ENCODE data around the gene GRIN1. TPM values are rescaled to one million over a fixed set of nuclear protein-coding genes. Genes with fewer than 3 reads are reported as not detected.
A peak's percentile ranks its signal among the peaks of the same experiment; 100 is the strongest.

Gene GRIN1
- total and polyA plus RNA-seq, 5 donors = 0.08 to 0.09 TPM; not detected in 3

GRCh38 chr9:137152844-137153405, 14.0 kb downstream of the GRIN1 start:
- 91% methylated on average over 7 of the region's 7 CpGs for WGBS
- Histone ChIP-seq H3K4me1 (ENCODE audit: control insufficient read depth, insufficient read depth, low read length) (no peaks in the 10 kb centered on the region), H3K9me3 (ENCODE audit: control insufficient read depth, low read length) (no peaks in the 10 kb centered on the region), H3K27me3 (ENCODE audit: control insufficient read depth, insufficient read depth) (no peaks in the 10 kb centered on the region), H3K4me3 (ENCODE audit: low read length) (no peak overlapping the region), H3K27ac (ENCODE audit: low read length) (no peak overlapping the region)
- intact Hi-C loops (cut with DNase I) = no loop called here
- DNase-seq (no peak), ATAC-seq (no peak)

- WGBS = 4% methylated on average over 65 of the region's 65 CpGs
- H3K4me3 ChIP-seq (ENCODE audit: low read length) = no peak overlapping the region
- no peak overlapping the region for H3K27ac ChIP-seq (ENCODE audit: low read length)
- H3K27me3 ChIP-seq (ENCODE audit: control insufficient read depth, insufficient read depth) = no peaks in the 10 kb centered on the region
- no peaks in the 10 kb centered on the region for H3K4me1 ChIP-seq (ENCODE audit: control insufficient read depth, insufficient read depth, low read length)
- no peaks in the 10 kb centered on the region for H3K9me3 ChIP-seq (ENCODE audit: control insufficient read depth, low read length)
- ATAC-seq (peak; percentile 52 to 79), DNase-seq (peak in 2 of 3 donors; percentile 41 to 67)
- intact Hi-C loops (cut with DNase I) = no loop called here
Observed at GRCh38 chr9:137156567-137157375, 17.8 kb downstream of the GRIN1 start.

- ATAC-seq (no peak), DNase-seq (peak in 1 of 3 donors; percentile 13)
- no peak overlapping the region for H3K4me3 ChIP-seq (ENCODE audit: low read length)
- no peak overlapping the region for H3K27ac ChIP-seq (ENCODE audit: low read length)
- no peaks in the 10 kb centered on the region for H3K9me3 ChIP-seq (ENCODE audit: control insufficient read depth, low read length)
- H3K4me1 ChIP-seq (ENCODE audit: control insufficient read depth, insufficient read depth, low read length) = no peaks in the 10 kb centered on the region
- no peaks in the 10 kb centered on the region for H3K27me3 ChIP-seq (ENCODE audit: control insufficient read depth, insufficient read depth)
- intact Hi-C loops (cut with DNase I) = no loop called here
- 63% methylated on average over 19 of the region's 19 CpGs for WGBS
Observed at GRCh38 chr9:137157618-137158415, 18.9 kb downstream of the GRIN1 start.

- no peaks in the 10 kb centered on the region for H3K4me1 ChIP-seq (ENCODE audit: control insufficient read depth, insufficient read depth, low read length)
- H3K4me3 ChIP-seq (ENCODE audit: low read length) = no peak overlapping the region
- no peak overlapping the region for H3K27ac ChIP-seq (ENCODE audit: low read length)
- intact Hi-C loops (cut with DNase I) = no loop called here
- ATAC-seq = no peak
- no peaks in the 10 kb centered on the region for H3K9me3 ChIP-seq (ENCODE audit: control insufficient read depth, low read length)
- DNase-seq = no peak
- H3K27me3 ChIP-seq (ENCODE audit: control insufficient read depth, insufficient read depth) = no peaks in the 10 kb centered on the region
- 46% methylated on average over 4 of the region's 4 CpGs for WGBS
Observed at GRCh38 chr9:137158625-137159024, 19.7 kb downstream of the GRIN1 start.

- intact Hi-C loops (cut with DNase I) = no loop called here
- no peaks in the 10 kb centered on the region for H3K27me3 ChIP-seq (ENCODE audit: control insufficient read depth, insufficient read depth)
Observed at GRCh38 chr9:137159105-137160053, 20.4 kb downstream of the GRIN1 start.

GRCh38 chr9:137160054-137160425, 21.1 kb downstream of the GRIN1 start:
- no peak overlapping the region for H3K27ac ChIP-seq (ENCODE audit: low read length)
- 63% methylated on average over 17 of the region's 17 CpGs for WGBS
- H3K27me3 ChIP-seq (ENCODE audit: control insufficient read depth, insufficient read depth) = no peaks in the 10 kb centered on the region
- peak in 1 of 3 donors; percentile 7 for DNase-seq
- intact Hi-C loops (cut with DNase I) = no loop called here
- no peaks in the 10 kb centered on the region for H3K9me3 ChIP-seq (ENCODE audit: control insufficient read depth, low read length)
- ATAC-seq = no peak
- H3K4me1 ChIP-seq (ENCODE audit: control insufficient read depth, insufficient read depth, low read length) = no peaks in the 10 kb centered on the region
- H3K4me3 ChIP-seq (ENCODE audit: low read length) = no peak overlapping the region

More at GRCh38 chr9:137159105-137160053, 20.4 kb downstream of the GRIN1 start:
- no peak overlapping the region for H3K27ac ChIP-seq (ENCODE audit: low read length)
- DNase-seq = peak in 1 of 3 donors; percentile 8
- ATAC-seq = no peak
- H3K9me3 ChIP-seq (ENCODE audit: control insufficient read depth, low read length) = no peaks in the 10 kb centered on the region
- H3K4me1 ChIP-seq (ENCODE audit: control insufficient read depth, insufficient read depth, low read length) = no peaks in the 10 kb centered on the region
- H3K4me3 ChIP-seq (ENCODE audit: low read length) = no peak overlapping the region
- WGBS = 37% methylated on average over 14 of the region's 14 CpGs

GRCh38 chr9:137160716-137161557, 22.0 kb downstream of the GRIN1 start:
- WGBS = 29% methylated on average over 56 of the region's 56 CpGs
- Histone ChIP-seq H3K9me3 (ENCODE audit: control insufficient read depth, low read length) (no peaks in the 10 kb centered on the region), H3K4me1 (ENCODE audit: control insufficient read depth, insufficient read depth, low read length) (no peaks in the 10 kb centered on the region), H3K27me3 (ENCODE audit: control insufficient read depth, insufficient read depth) (no peaks in the 10 kb centered on the region), H3K27ac (ENCODE audit: low read length) (no peak overlapping the region), H3K4me3 (ENCODE audit: low read length) (no peak overlapping the region)
- intact Hi-C loops (cut with DNase I) = no loop called here
- no peak for ATAC-seq
- peak in 1 of 3 donors; percentile 37 for DNase-seq

GRCh38 chr9:137161558-137162486, 22.9 kb downstream of the GRIN1 start:
- DNase-seq (peak in 1 of 3 donors; percentile 41), ATAC-seq (no peak)
- no peaks in the 10 kb centered on the region for H3K9me3 ChIP-seq (ENCODE audit: control insufficient read depth, low read length)
- WGBS = 7% methylated on average over 70 of the region's 71 CpGs
- no peaks in the 10 kb centered on the region for H3K4me1 ChIP-seq (ENCODE audit: control insufficient read depth, insufficient read depth, low read length)
- no peaks in the 10 kb centered on the region for H3K27me3 ChIP-seq (ENCODE audit: control insufficient read depth, insufficient read depth)
- H3K4me3 ChIP-seq (ENCODE audit: low read length) = no peak overlapping the region
- intact Hi-C loops (cut with DNase I) = no loop called here
- no peak overlapping the region for H3K27ac ChIP-seq (ENCODE audit: low read length)

All from right cardiac atrium (tissue), 5 donors.